GM19043 (cell line): ENCODE results near the gene PSME3.
"Not testable (repeated sequence)": the region's sequence is repeated elsewhere in the genome, so short reads cannot be mapped to it uniquely, and the experiment has no call there.

ENCODE experiments used
- ATAC-seq: cut with Tn5 transposase; IDR thresholded peaks from one replicate; pipeline ENCODE4 v1.9.1; 2021; ENCODE audit warnings: low read depth; ENCODE audit not compliant: unreplicated experiment

Gene PSME3

DNA sequence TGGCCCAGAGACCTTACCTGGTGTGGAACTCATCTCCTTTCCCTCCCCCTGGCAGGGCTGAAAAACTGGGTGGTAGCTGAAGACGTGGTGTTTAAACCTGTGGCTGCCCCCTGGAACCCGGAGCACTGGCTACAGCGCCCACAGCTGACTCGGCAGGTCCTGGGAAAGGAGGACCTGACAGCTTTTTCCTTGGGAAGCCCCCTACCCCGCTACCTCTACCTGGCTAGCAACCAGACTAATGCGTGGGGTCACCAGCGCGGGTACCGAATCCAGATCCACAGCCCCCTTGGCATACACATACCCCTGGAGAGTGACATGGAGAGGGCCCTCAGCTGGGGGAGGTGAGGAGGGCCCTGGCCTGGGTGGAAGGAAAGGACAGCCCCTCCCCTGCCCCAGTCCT, 15.8 kb downstream of the PSME3 start:
- no peak for ATAC-seq

GRCh38 chr17:42849451-42850181, 16.4 kb downstream of the PSME3 start:
- ATAC-seq = no peak

GRCh38 chr17:42850954-42851353, 17.8 kb downstream of the PSME3 start, which contains the start of gene AOC3:
Gene AOC3 (plus strand): TSS chr17:42851199. CDS start chr17:42851344, 145 bp downstream.
- no peak for ATAC-seq

DNA sequence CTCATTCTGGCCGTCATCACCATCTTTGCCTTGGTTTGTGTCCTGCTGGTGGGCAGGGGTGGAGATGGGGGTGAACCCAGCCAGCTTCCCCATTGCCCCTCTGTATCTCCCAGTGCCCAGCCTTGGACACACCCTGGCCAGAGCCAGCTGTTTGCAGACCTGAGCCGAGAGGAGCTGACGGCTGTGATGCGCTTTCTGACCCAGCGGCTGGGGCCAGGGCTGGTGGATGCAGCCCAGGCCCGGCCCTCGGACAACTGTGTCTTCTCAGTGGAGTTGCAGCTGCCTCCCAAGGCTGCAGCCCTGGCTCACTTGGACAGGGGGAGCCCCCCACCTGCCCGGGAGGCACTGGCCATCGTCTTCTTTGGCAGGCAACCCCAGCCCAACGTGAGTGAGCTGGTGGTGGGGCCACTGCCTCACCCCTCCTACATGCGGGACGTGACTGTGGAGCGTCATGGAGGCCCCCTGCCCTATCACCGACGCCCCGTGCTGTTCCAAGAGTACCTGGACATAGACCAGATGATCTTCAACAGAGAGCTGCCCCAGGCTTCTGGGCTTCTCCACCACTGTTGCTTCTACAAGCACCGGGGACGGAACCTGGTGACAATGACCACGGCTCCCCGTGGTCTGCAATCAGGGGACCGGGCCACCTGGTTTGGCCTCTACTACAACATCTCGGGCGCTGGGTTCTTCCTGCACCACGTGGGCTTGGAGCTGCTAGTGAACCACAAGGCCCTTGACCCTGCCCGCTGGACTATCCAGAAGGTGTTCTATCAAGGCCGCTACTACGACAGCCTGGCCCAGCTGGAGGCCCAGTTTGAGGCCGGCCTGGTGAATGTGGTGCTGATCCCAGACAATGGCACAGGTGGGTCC, 18.4 kb downstream of the PSME3 start:
- not testable (repeated sequence) for ATAC-seq

DNA sequence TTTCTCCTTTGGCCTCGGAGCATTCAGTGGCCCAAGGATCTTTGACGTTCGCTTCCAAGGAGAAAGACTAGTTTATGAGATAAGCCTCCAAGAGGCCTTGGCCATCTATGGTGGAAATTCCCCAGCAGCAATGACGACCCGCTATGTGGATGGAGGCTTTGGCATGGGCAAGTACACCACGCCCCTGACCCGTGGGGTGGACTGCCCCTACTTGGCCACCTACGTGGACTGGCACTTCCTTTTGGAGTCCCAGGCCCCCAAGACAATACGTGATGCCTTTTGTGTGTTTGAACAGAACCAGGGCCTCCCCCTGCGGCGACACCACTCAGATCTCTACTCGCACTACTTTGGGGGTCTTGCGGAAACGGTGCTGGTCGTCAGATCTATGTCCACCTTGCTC, 19.2 kb downstream of the PSME3 start:
- ATAC-seq = no peak

DNA sequence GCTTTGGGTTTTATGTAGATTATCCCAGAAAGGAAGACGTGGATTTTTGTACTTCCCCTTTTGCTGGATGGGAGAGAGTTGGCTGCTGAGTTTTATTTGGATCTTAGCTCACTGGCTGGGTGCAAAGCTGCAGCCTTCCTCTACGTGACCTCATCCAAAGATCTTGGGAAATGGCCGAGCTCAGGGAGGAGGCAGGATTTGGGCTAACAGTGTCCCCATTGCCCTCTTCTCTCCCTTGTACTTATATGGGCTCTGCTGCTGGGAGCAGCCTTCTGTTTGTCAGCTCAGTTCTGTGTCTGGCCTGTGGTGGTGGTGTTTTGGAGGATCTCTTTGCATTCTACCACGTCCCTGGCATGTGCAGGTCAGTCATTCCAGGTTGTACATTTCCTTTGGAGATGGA, 19.8 kb downstream of the PSME3 start:
- ATAC-seq = no peak

DNA sequence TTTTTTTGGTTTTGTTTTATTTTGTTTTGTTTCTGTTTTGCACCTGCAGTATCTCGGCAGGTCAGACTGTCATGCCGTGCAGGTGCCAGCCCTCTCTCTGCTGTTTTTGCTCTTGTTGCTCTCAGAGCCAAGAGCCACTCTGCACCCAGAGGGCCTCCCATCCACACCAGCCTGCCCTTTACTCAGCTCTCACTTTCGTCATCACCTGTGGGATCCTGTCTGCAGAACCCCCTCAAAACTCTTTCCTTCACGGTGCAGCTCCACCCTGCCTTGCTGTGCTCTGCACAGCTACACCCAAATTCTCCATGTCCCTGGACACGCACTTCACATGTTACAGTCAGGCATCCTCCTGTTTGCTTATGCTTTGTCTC, 20.4 kb downstream of the PSME3 start:
- ATAC-seq = no peak

DNA sequence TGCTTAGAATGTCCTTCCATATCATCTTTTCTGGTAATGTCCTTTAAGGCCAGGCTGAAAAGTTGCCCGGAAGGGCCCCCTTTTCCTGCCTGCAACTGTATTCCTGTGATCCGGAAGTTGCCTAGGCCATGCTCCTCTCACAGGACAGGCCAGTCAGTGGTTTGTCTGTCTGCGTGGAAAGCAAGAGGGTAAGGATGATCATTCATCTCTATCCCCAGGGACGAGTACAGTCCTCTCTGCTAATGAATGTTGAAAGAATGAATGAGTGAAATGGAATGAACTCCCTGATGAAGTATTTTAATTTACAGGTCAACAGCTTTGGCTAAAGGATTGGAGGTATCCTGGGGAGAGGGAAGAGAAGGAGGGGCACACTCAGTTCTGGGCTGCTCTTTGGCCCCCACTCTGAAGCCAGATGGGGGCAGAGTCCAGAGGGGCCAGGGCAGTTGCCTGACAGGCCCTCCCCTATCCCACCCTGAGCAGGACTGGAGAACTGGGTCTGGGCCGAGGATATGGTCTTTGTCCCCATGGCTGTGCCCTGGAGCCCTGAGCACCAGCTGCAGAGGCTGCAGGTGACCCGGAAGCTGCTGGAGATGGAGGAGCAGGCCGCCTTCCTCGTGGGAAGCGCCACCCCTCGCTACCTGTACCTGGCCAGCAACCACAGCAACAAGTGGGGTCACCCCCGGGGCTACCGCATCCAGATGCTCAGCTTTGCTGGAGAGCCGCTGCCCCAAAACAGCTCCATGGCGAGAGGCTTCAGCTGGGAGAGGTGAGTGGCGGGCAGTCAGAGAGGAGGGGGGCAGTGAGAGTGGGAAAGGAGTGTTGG, 21.0 kb downstream of the PSME3 start:
- no peak for ATAC-seq

- no peak for ATAC-seq
These were observed 21.9 kb downstream of the PSME3 start for GRCh38 chr17:42855048-42855596.

- ATAC-seq = not testable (repeated sequence)
These were observed 22.9 kb downstream of the PSME3 start for GRCh38 chr17:42856093-42856492.

DNA sequence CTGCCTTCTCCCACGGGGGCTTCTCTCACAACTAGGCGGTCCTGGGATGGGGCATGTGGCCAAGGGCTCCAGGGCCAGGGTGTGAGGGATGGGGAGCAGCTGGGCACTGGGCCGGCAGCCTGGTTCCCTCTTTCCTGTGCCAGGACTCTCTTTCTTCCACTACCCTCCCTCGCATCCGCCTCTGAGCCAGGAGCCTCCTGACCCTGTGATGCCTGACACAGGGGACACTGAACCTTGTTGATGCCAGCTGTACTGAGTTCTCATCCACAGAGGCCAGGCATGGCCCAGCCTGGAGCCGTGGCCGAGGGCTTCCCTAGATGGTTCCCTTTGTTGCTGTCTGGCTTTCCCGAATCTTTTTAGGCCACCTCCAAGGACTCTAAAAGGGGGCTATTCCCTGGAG, 23.3 kb downstream of the PSME3 start:
- not testable (repeated sequence) for ATAC-seq

GRCh38 chr17:42857389-42857788, 24.2 kb downstream of the PSME3 start:
- ATAC-seq = no peak

- no peak for ATAC-seq
These were observed 32.5 kb downstream of the PSME3 start for GRCh38 chr17:42865638-42866094.

GRCh38 chr17:42866216-42866615, 33.0 kb downstream of the PSME3 start:
- no peak for ATAC-seq

DNA sequence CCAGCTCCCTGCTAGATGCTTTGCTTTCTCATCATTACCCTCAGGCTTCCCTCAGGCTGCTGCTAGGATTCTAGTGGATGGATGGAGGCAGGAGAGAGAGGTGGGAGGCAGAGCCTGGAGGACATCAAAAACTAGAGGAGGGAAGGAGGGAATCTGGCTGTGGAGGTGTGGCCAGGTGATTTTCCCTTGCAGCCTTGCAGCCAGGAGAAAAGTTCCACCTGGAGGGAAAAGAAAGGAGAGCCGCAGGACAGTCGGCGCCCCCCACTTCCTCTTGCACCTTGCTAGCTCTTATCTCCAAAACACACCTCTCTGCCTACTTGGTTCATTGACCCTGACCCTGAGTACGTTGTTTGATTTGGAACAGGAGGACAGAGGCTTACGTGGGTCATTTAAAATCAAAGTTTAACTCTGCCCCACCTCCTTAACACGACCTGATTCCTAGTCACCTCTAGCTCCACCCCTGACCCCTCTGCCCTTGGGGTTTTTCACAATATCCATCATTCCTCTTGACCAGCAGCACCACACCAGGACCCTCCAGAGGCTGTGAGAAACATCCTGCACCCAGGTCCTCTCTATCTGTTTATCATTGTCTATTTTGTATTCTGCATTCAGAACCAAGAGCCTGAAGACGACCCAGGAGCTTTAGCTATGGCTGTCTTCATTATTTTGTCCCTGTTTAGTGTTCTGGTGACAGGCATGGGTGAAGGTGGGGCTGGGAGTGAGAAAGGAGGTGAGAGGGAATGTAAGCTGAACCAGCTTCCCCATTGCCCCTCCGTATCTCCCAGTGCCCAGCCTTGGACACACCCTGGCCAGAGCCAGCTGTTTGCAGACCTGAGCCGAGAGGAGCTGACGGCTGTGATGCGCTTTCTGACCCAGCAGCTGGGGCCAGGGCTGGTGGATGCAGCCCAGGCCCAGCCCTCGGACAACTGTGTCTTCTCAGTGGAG, 33.7 kb downstream of the PSME3 start:
- no peak for ATAC-seq

GRCh38 chr17:42867694-42868261, 34.6 kb downstream of the PSME3 start:
- ATAC-seq = not testable (repeated sequence)

GRCh38 chr17:42868338-42868737, 35.1 kb downstream of the PSME3 start:
- no peak for ATAC-seq

GRCh38 chr17:42871647-42872046, 38.5 kb downstream of the PSME3 start:
- ATAC-seq = no peak
